AG04449 (cell line): ENCODE results near the gene JADE2.
"Not testable (repeated sequence)": the region's sequence is repeated elsewhere in the genome, so short reads cannot be mapped to it uniquely, and the experiment has no call there.

ENCODE experiments used
- CTCF ChIA-PET: fragments of 350-600 bp; formaldehyde crosslinking; extraction: SDS; loops from one replicate; lab custom pipeline; 2021; ENCODE audit warnings: antibody characterized with exemption; lab: Yijun Ruan, JAX
- POLR2A ChIA-PET: fragments of 400-600, 350-600 bp; formaldehyde crosslinking; extraction: SDS; loops from one replicate; lab custom pipeline; 2020; ENCODE audit warnings: antibody characterized with exemption, inconsistent platforms; lab: Yijun Ruan, JAX
- DNase-seq: peaks from one replicate; pipeline ENCODE4 v3.0.0-alpha.2; 2010; ENCODE audit warnings: low read depth, low spot score
- H3K4me3 ChIP-seq: 2 replicates; pipeline ENCODE4 v1.5.1; 2011; ENCODE audit warnings: low read depth, mild to moderate bottlenecking, control low read depth, low read length
- CTCF ChIP-seq: IDR thresholded peaks from one replicate; pipeline ENCODE4 v1.5.1; 2011; ENCODE audit warnings: mild to moderate bottlenecking, moderate library complexity, low read length, control low read depth, inconsistent platforms; ENCODE audit not compliant: insufficient read depth; ENCODE audit errors: missing control alignments

The JADE2 gene

GRCh38 chr5:134555890-134556311 lies 30.4 kb downstream of the JADE2 start:
- H3K4me3 ChIP-seq: no peak overlapping the region
- DNase-seq: no peak
- CTCF ChIA-PET: interaction anchor here (0.8 to 2.4 kb wide), 4 partner anchors 13 to 27 kb away, joined by 3 to 12 read pairs (median 7); no protein-coding TSS in a partner anchor
- TF ChIP-seq CTCF: peak; percentile 0
- POLR2A ChIA-PET: no interaction called here

GRCh38 chr5:134556588-134556987 lies 31.1 kb downstream of the JADE2 start:
- DNase-seq, POLR2A ChIA-PET, H3K4me3 ChIP-seq: not testable (repeated sequence)
- CTCF ChIA-PET: interaction anchor here (2.2 kb wide), 1 partner anchor 28 kb away, joined by 9 read pairs; no protein-coding TSS in a partner anchor

GRCh38 chr5:134556994-134557393 lies 31.5 kb downstream of the JADE2 start:
- DNase-seq: no peak
- no peak for TF ChIP-seq CTCF
- ChIA-PET CTCF (no interaction called here), POLR2A (no interaction called here)
- no peak overlapping the region for H3K4me3 ChIP-seq

- no peak for DNase-seq
- POLR2A ChIA-PET: interaction anchor here (1.4 kb wide), 1 partner anchor 188 kb away, joined by 3 read pairs; no protein-coding TSS in a partner anchor
- CTCF ChIA-PET: interaction anchor here (1.0 to 4.4 kb wide), 5 partner anchors 12 to 384 kb away, joined by 3 to 32 read pairs (median 4); no protein-coding TSS in a partner anchor
- no peak overlapping the region for H3K4me3 ChIP-seq
- no peak for TF ChIP-seq CTCF
Observed at GRCh38 chr5:134559672-134560071, 34.2 kb downstream of the JADE2 start.

- no peak for TF ChIP-seq CTCF
- POLR2A ChIA-PET: interaction anchor here (1.4 kb wide), 1 partner anchor 189 kb away, joined by 3 read pairs; no protein-coding TSS in a partner anchor
- no peak for DNase-seq
- no peak overlapping the region for H3K4me3 ChIP-seq
- CTCF ChIA-PET: interaction anchor here (0.8 to 4.4 kb wide), 9 partner anchors 13 to 257 kb away, joined by 3 to 32 read pairs (median 8); no protein-coding TSS in a partner anchor
Observed at GRCh38 chr5:134560698-134561097, 35.2 kb downstream of the JADE2 start.

- H3K4me3 ChIP-seq: no peak overlapping the region
- ChIA-PET CTCF (interaction anchor here (0.8 to 4.4 kb wide), 10 partner anchors 10 to 258 kb away, joined by 3 to 32 read pairs (median 7); no protein-coding TSS in a partner anchor), POLR2A (no interaction called here)
- TF ChIP-seq CTCF: peak; percentile 55
- no peak for DNase-seq
Observed at GRCh38 chr5:134561871-134562296, 36.4 kb downstream of the JADE2 start.
